A549 (cell line): ENCODE results near the gene ADARB1. TPM values are rescaled to one million over a fixed set of nuclear protein-coding genes. Genes with fewer than 3 reads are reported as not detected.

Experiments used
- ATAC-seq, 2 experiments: fragments of 200-7000 bp in 1 of 2; fragments of >200 bp in 1 of 2; cut with Nextera tagmentation in 1 of 2; cut with Tn5 transposase in 1 of 2; 3 replicates each; pipeline versions ENCODE4 v1.8.0 to v1.9.1; 2018 to 2020; ENCODE audit warnings: mild to moderate bottlenecking in 1 of 2, moderate library complexity in 1 of 2
- CTCF ChIA-PET: fragments of 300-600 bp; sonication (Branson Sonifier 250); formaldehyde crosslinking; extraction: SDS; loops from one replicate; lab custom pipeline; 2021; ENCODE audit warnings: antibody characterized with exemption, inconsistent platforms; lab: Yijun Ruan, JAX
- POLR2A ChIA-PET: fragments of 350-600 bp; formaldehyde crosslinking; extraction: SDS; loops from one replicate; lab custom pipeline; 2021; ENCODE audit warnings: antibody characterized with exemption, inconsistent platforms; lab: Yijun Ruan, JAX
- DNase-seq, 2 experiments: peaks; one replicate each; pipeline versions ENCODE4 v3.0.0 to v3.0.0-alpha.2; 2011 to 2016; ENCODE audit warnings: low read depth in 1 of 2, low spot score in 1 of 2
- FAIRE-seq: peaks from 2 replicates; lab custom pipeline; 2011; peaks lifted over from hg19 to GRCh38; lab: Jason Lieb, UNC
- H3K27ac ChIP-seq, 2 experiments: fragments of >200 bp; sonication (Bioruptor Twin); formaldehyde crosslinking; 3 replicates each; pipeline ENCODE4 v1.5.1; 2016 to 2017
- H3K4me1 ChIP-seq: fragments of >200 bp; sonication (Bioruptor Twin); formaldehyde crosslinking; 3 replicates; pipeline ENCODE4 v1.6.1; 2016
- H3K4me2 ChIP-seq: fragments of >200 bp; sonication (Bioruptor Twin); formaldehyde crosslinking; 3 replicates; pipeline ENCODE4 v1.6.1; 2016
- H3K4me3 ChIP-seq: fragments of >200 bp; sonication (Bioruptor Twin); formaldehyde crosslinking; 3 replicates; pipeline ENCODE4 v1.5.1; 2016
- H3K9me3 ChIP-seq: fragments of >200 bp; sonication (Bioruptor Twin); formaldehyde crosslinking; 3 replicates; pipeline ENCODE4 v1.6.1; 2016
- CBX2 ChIP-seq: fragments of 200-600 bp; sonication (generic); IDR thresholded peaks from 2 replicates; pipeline ENCODE4 v1.6.1; 2016; ENCODE audit warnings: low read depth, mild to moderate bottlenecking, borderline replicate concordance
- CEBPB ChIP-seq, 2 experiments: fragments of >200 bp in 1 of 2; sonication (Bioruptor Twin) in 1 of 2; formaldehyde crosslinking in 1 of 2; IDR thresholded peaks; 2 replicates each; pipeline ENCODE4 v1.6.1; 2012 to 2016
- CHD2 ChIP-seq: fragments of 150-350 bp; IDR thresholded peaks from 2 replicates; pipeline ENCODE4 v1.6.1; 2014; ENCODE audit warnings: low read length; ENCODE audit not compliant: partially characterized antibody
- CHD4 ChIP-seq: fragments of 200-600 bp; sonication (generic); IDR thresholded peaks from 2 replicates; pipeline ENCODE4 v1.6.1; 2016; ENCODE audit warnings: antibody characterized with exemption, mild to moderate bottlenecking, borderline replicate concordance
- CTCF ChIP-seq: fragments of >200 bp; sonication (Bioruptor Twin); formaldehyde crosslinking; IDR thresholded peaks from 3 replicates; pipeline ENCODE4 v1.5.1; 2016
- EHF ChIP-seq: fragments of 250-450 bp; sonication (Bioruptor Pico); IDR thresholded peaks from 2 replicates; pipeline ENCODE4 v1.5.0; 2020; ENCODE audit warnings: mild to moderate bottlenecking
- EHMT2 ChIP-seq: fragments of 200-600 bp; sonication (generic); IDR thresholded peaks from 2 replicates; pipeline ENCODE4 v1.6.1; 2016; ENCODE audit warnings: antibody characterized with exemption, low read depth, mild to moderate bottlenecking, moderate library complexity
- ELK1 ChIP-seq: fragments of 150-350 bp; IDR thresholded peaks from 2 replicates; pipeline ENCODE4 v1.6.1; 2014; ENCODE audit warnings: low read depth, mild to moderate bottlenecking, low read length
- ESRRA ChIP-seq: fragments of 150-350 bp; IDR thresholded peaks from 2 replicates; pipeline ENCODE4 v1.6.1; 2014; ENCODE audit warnings: mild to moderate bottlenecking, low read length, borderline replicate concordance
- FOSB ChIP-seq: fragments of 250-450 bp; sonication (Bioruptor Pico); IDR thresholded peaks from 2 replicates; pipeline ENCODE4 v1.5.0; 2020; ENCODE audit warnings: mild to moderate bottlenecking, moderate library complexity
- FOXS1 ChIP-seq: fragments of 250-450 bp; sonication (Bioruptor Pico); IDR thresholded peaks from 2 replicates; pipeline ENCODE4 v1.5.0; 2020; ENCODE audit warnings: mild to moderate bottlenecking, moderate library complexity
- GATA3 ChIP-seq: IDR thresholded peaks from 2 replicates; pipeline ENCODE4 v1.6.1; 2012; ENCODE audit warnings: borderline replicate concordance
- HDAC2 ChIP-seq: fragments of 200-600 bp; sonication (generic); IDR thresholded peaks from 2 replicates; pipeline ENCODE4 v1.6.1; 2016
- HES2 ChIP-seq: fragments of >200 bp; sonication (Bioruptor Twin); formaldehyde crosslinking; IDR thresholded peaks from 2 replicates; pipeline ENCODE4 v1.6.1; 2016
- HOXA7 ChIP-seq: fragments of 250-450 bp; sonication (Bioruptor Pico); IDR thresholded peaks from 2 replicates; pipeline ENCODE4 v1.5.0; 2020; ENCODE audit warnings: mild to moderate bottlenecking, moderate library complexity
- JUN ChIP-seq, 2 experiments: fragments of >200 bp; sonication (Bioruptor Twin); formaldehyde crosslinking; IDR thresholded peaks; 2 replicates in 1 of 2; 3 replicates in 1 of 2; pipeline ENCODE4 v1.6.1; 2016 to 2017
- JUNB ChIP-seq: fragments of >200 bp; sonication (Bioruptor Twin); formaldehyde crosslinking; IDR thresholded peaks from 2 replicates; pipeline ENCODE4 v1.6.1; 2016
- KDM1A ChIP-seq: fragments of 200-600 bp; sonication (generic); IDR thresholded peaks from 2 replicates; pipeline ENCODE4 v1.6.1; 2016; ENCODE audit warnings: low read depth, mild to moderate bottlenecking
- KDM5A ChIP-seq: fragments of 200-600 bp; sonication (generic); IDR thresholded peaks from 2 replicates; pipeline ENCODE4 v1.6.1; 2016; ENCODE audit warnings: antibody characterized with exemption, mild to moderate bottlenecking
- NR3C1 ChIP-seq: fragments of >200 bp; sonication (Bioruptor Twin); formaldehyde crosslinking; IDR thresholded peaks from 3 replicates; pipeline ENCODE4 v1.6.1; 2017
- PHF8 ChIP-seq: fragments of 200-600 bp; sonication (generic); IDR thresholded peaks from 2 replicates; pipeline ENCODE4 v1.6.1; 2016; ENCODE audit warnings: low read depth, mild to moderate bottlenecking, antibody characterized with exemption, moderate library complexity, borderline replicate concordance
- POLR2A ChIP-seq: IDR thresholded peaks from 2 replicates; pipeline ENCODE4 v1.6.1; 2012; ENCODE audit warnings: mild to moderate bottlenecking, low read length
- POLR2AphosphoS2 ChIP-seq: conservative IDR thresholded peaks from 2 replicates; pipeline ENCODE4 v1.6.1; 2012; ENCODE audit warnings: low read length, improper control_type of control experiment, inconsistent platforms
- REST ChIP-seq: fragments of 200-600 bp; sonication (generic); IDR thresholded peaks from 2 replicates; pipeline ENCODE4 v1.6.1; 2016; ENCODE audit warnings: antibody characterized with exemption, mild to moderate bottlenecking, moderate library complexity
- RFX5 ChIP-seq: fragments of 450-650 bp; IDR thresholded peaks from 2 replicates; pipeline ENCODE4 v1.7.1; 2014; ENCODE audit warnings: antibody characterized with exemption, mild to moderate bottlenecking, moderate library complexity
- TFCP2L1 ChIP-seq: fragments of 250-450 bp; sonication (Bioruptor Pico); IDR thresholded peaks from 2 replicates; pipeline ENCODE4 v1.5.0; 2021; ENCODE audit warnings: mild to moderate bottlenecking
- ZNF302 ChIP-seq: fragments of 250-450 bp; sonication (Bioruptor Pico); IDR thresholded peaks from 2 replicates; pipeline ENCODE4 v1.9.0; 2021; ENCODE audit warnings: inconsistent platforms, mild to moderate bottlenecking, moderate library complexity
- ZSCAN20 ChIP-seq: fragments of 250-450 bp; sonication (Bioruptor Pico); IDR thresholded peaks from 2 replicates; pipeline ENCODE4 v1.8.0; 2022; ENCODE audit warnings: mild to moderate bottlenecking, moderate library complexity
- WGBS: methylation state at CpG from one replicate; pipeline ENCODE4 v1.1.6; 2017; ENCODE audit errors: missing lambda C conversion rate; 5-methylcytosine and 5-hydroxymethylcytosine counted together
- polyA plus RNA-seq, 4 experiments: library from polyadenylated mRNA; depleted of rRNA in 3 of 4; stranded (reverse); fragments of >200 nt; fragmentation: RNase III in 1 of 4; extraction: RNeasy Plus Mini Kit Qiagen cat#74134 plus additional on column Dnase treatment in 1 of 4; gene quantifications; 2 replicates in 3 of 4; 3 replicates in 1 of 4; pipeline ENCODE4 v1.2.3, GENCODE V29; 2011 to 2017

ADARB1 gene
- polyA plus RNA-seq, 2 of the 4 experiments (the other 2 are of a cell fraction), result 3.2 to 5.7 TPM

GRCh38 chr21:45176141-45176540, 101.8 kb downstream of the ADARB1 start:
- ChIA-PET POLR2A (no interaction called here), CTCF (no interaction called here)
- DNase-seq, result no peak
- no peaks in the 10 kb centered on the region for H3K4me1 ChIP-seq
- H3K27ac ChIP-seq, result no peak overlapping the region
- no peaks in the 10 kb centered on the region for H3K9me3 ChIP-seq
- H3K4me2 ChIP-seq, result no peak overlapping the region
- TF ChIP-seq PHF8 (no peak), ESRRA (no peak), CHD4 (no peak), ZNF302 (CRISPR knock-in tag) (no peak), KDM5A (no peak), HES2 (no peak), RFX5 (no peak), CBX2 (no peak), POLR2AphosphoS2 (no peak), GATA3 (no peak), KDM1A (no peak), JUNB (no peak), CEBPB (IDR thresholded peaks at IDR 0.05) (no peak), CTCF (no peak), HDAC2 (no peak), HOXA7 (CRISPR knock-in tag) (no peak), POLR2A (no peak), EHMT2 (no peak), CHD2 (no peak), TFCP2L1 (CRISPR knock-in tag) (no peak)
- TF ChIP-seq, all 56 proteins: peak for 0
- 89% methylated on average over 14 of the region's 16 CpGs for WGBS
- no peak overlapping the region for H3K4me3 ChIP-seq
- no peak for FAIRE-seq
- ATAC-seq, result no peak

- Histone ChIP-seq H3K4me3 (no peak overlapping the region), H3K4me1 (no peaks in the 10 kb centered on the region), H3K9me3 (no peaks in the 10 kb centered on the region), H3K27ac (no peak overlapping the region), H3K4me2 (no peak overlapping the region)
- TF ChIP-seq FOSB (CRISPR knock-in tag) (no peak), EHF (CRISPR knock-in tag) (no peak), FOXS1 (CRISPR knock-in tag) (no peak), NR3C1 (no peak), POLR2AphosphoS2 (no peak), REST (no peak), ELK1 (no peak), KDM1A (no peak), JUN (IDR thresholded peaks at IDR 0.05) (no peak), HOXA7 (CRISPR knock-in tag) (no peak), ZSCAN20 (no peak)
- FAIRE-seq, result no peak
- WGBS, result 81% methylated on average over 6 of the region's 6 CpGs
- no peak for ATAC-seq
- DNase-seq, result no peak
- ChIA-PET CTCF (no interaction called here), POLR2A (no interaction called here)
These were observed 102.7 kb downstream of the ADARB1 start for GRCh38 chr21:45177039-45177438.
